ENCODE measurements around the gene RMDN3.

GRCh38 chr15:40695469-40695890 is 59.6 kb downstream of the RMDN3 start:
- TF ChIP-seq, protein P1, sequence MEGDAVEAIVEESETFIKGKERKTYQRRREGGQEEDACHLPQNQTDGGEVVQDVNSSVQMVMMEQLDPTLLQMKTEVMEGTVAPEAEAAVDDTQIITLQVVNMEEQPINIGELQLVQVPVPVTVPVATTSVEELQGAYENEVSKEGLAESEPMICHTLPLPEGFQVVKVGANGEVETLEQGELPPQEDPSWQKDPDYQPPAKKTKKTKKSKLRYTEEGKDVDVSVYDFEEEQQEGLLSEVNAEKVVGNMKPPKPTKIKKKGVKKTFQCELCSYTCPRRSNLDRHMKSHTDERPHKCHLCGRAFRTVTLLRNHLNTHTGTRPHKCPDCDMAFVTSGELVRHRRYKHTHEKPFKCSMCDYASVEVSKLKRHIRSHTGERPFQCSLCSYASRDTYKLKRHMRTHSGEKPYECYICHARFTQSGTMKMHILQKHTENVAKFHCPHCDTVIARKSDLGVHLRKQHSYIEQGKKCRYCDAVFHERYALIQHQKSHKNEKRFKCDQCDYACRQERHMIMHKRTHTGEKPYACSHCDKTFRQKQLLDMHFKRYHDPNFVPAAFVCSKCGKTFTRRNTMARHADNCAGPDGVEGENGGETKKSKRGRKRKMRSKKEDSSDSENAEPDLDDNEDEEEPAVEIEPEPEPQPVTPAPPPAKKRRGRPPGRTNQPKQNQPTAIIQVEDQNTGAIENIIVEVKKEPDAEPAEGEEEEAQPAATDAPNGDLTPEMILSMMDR (IDR thresholded peaks at IDR 0.05; ENCODE audit: poor library complexity), result no peak
- no peak for TF ChIP-seq EZH2 (IDR thresholded peaks at IDR 0.05; ENCODE audit: borderline replicate concordance)
